Stimulated activated CD4-positive, alpha-beta T cell treated with anti-CD3 and anti-CD28 coated beads, Interleukin-1b, Interleukin-23, amount 100 ng/mL, for 24 hours (primary cell): ENCODE results near the gene LMO4.

ENCODE experiments used
- DNase-seq, 4 experiments: peaks; one replicate each; pipeline ENCODE4 v3.0.0-alpha.2; 2020; ENCODE audit warnings: low read depth in 4 of 4, low spot score in 1 of 4

The LMO4 gene

GRCh38 chr1:87327376-87328271 lies 1.1 kb upstream of the LMO4 start:
- DNase-seq = no peak

GRCh38 chr1:87329051-87329525 lies 408 bp downstream of the LMO4 start:
- no peak for DNase-seq

- DNase-seq = no peak
These were observed 911 bp downstream of the LMO4 start for GRCh38 chr1:87329526-87330056.

GRCh38 chr1:87330057-87330884 lies 1.6 kb downstream of the LMO4 start:
- DNase-seq = no peak

GRCh38 chr1:87330885-87331364 lies 2.2 kb downstream of the LMO4 start:
- no peak for DNase-seq

GRCh38 chr1:87331365-87332241 lies 2.9 kb downstream of the LMO4 start:
- DNase-seq = peak in 1 of 4 experiments; percentile 33

- DNase-seq = no peak
These were observed 5.1 kb downstream of the LMO4 start for GRCh38 chr1:87333692-87334347.

- DNase-seq = no peak
These were observed 5.9 kb downstream of the LMO4 start for GRCh38 chr1:87334351-87335174.

- peak in 2 of 4 experiments; percentile 38 to 55 for DNase-seq
These were observed 6.7 kb downstream of the LMO4 start for GRCh38 chr1:87335175-87335884.

- no peak for DNase-seq
These were observed 8.0 kb downstream of the LMO4 start for GRCh38 chr1:87336623-87337067.

GRCh38 chr1:87337606-87338005 lies 8.9 kb downstream of the LMO4 start:
- DNase-seq = no peak

- no peak for DNase-seq
These were observed 9.9 kb downstream of the LMO4 start for GRCh38 chr1:87338566-87338965.

GRCh38 chr1:87344231-87344630 lies 15.6 kb downstream of the LMO4 start:
- no peak for DNase-seq

GRCh38 chr1:87346130-87346814 lies 17.6 kb downstream of the LMO4 start:
- DNase-seq = no peak

- no peak for DNase-seq
These were observed 19.8 kb downstream of the LMO4 start for GRCh38 chr1:87348341-87349019.

- DNase-seq = no peak
These were observed 20.4 kb downstream of the LMO4 start for GRCh38 chr1:87349036-87349435.

- no peak for DNase-seq
These were observed 27.2 kb downstream of the LMO4 start for GRCh38 chr1:87355894-87356293.
